Hypothalamus (tissue), 51 donors: Measurements from ENCODE around the gene ZAP70.

Source experiments
- DNase-seq, 51 donors: peaks; one replicate each; lab custom pipeline; 2025; lab: John Stamatoyannopoulos, UW

Gene ZAP70

GRCh38 chr2:97715951-97716694 lies 2.7 kb downstream of the ZAP70 start:
- no peak for DNase-seq

DNA sequence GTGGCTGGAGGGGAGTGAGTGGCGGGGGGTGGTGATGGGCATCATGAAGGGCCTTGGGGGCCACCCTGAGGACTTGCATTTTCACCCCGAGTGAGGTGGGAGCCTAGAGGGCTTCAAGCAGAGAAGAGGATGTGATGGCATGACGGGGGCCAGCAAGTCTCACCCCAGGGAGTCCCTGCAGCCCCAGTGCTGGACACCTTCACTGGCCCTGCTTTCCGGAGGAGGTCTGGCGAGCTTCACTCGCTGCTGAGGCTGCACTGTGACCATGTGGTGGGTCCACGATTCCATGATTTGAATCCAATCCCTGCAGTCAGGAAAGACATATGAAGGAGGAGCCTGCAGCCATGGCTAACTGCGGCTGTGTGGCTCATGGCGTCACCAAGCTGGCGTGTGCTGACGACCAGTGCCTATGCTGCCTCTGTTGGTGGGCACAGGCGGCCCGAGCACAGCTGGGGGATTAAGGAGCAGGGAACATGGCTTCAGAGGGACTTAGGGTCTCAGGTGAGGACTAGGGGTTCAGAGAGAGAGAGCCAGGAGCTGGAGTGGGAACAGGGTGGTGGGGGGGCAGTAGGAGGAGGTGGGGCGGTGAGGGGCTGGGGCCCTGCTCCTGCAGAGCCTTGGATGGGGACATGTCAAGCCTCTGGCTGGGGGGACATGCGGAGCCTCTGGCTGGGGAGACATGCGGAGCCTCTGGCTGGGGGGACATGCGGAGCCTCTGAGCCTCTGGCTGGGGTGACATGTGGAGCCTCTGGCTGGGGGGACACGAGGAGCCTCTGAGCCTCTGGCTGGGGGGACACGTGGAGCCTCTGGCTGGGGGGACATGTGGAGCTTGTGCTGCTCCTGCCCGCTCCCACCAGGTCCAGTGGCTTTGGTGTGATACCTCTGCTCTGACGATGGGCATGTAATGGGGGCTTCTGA lies 3.6 kb downstream of the ZAP70 start:
- no peak for DNase-seq

GRCh38 chr2:97717613-97717995 lies 4.2 kb downstream of the ZAP70 start:
- no peak for DNase-seq

DNA sequence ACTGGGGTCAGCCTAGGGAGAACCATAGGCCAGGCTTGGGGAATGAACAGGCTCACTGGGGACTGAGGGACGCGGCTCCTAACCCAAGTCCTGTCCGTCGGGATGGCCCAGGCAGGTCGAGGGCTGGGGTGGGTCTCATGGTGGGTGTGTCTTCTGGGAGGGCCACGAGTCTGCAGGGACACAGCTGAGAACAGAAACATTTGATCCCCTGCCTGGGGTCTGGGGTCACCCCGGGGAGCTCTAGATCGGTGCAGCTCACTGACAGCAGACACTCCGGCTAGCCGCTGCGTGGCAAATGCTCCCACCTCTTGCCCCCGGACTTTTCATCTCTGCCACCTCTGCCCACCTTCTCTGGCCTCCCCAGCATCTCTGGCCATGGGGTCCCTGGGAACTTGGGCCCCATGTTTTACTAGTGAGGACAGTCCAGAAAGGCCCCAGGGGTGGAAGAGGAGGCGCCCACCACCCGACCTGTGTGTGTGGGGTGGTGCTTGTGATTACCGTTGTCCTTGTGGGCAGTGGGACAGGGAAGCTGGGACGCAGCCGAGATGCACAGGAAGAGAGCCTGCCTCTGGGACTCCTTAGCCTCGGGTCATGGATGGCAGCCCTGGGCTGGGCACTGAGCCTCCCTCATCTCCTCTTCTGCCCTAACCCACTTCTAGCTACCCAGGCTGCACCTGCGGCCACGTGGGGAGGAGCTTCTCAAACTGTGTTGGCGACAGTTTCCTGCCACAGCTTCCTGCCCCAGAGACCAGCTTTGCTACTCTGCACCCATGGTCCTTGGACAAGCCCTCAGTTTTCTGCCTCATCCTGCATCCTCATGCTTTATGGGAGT lies 4.9 kb downstream of the ZAP70 start:
- no peak for DNase-seq

- DNase-seq = no peak
Observed at GRCh38 chr2:97718942-97719341, 5.6 kb downstream of the ZAP70 start.

- no peak for DNase-seq
Observed at GRCh38 chr2:97719362-97720155, 6.2 kb downstream of the ZAP70 start.

DNA sequence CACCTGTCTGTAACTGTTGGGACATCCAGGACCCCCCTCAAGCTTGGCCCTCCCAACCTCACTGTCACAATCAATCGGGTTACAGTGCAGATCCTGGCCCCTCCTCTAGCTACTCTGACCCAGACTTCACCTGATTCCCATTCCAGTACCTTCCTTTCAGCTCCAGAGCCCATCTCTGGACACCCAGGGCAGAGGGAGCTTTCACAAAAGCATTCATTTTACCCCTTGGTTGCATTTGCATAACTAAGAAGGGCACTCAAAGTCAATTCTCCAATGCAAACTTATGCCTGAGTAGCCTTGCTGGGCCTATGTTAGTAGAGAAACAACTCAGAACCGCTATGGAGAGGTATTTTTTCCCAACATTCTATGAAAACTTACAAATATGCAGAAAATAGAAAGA lies 7.4 kb downstream of the ZAP70 start:
- no peak for DNase-seq

GRCh38 chr2:97722227-97722626 lies 8.9 kb downstream of the ZAP70 start:
- no peak for DNase-seq

- no peak for DNase-seq
Observed at GRCh38 chr2:97723156-97724072, 10.0 kb downstream of the ZAP70 start.

GRCh38 chr2:97724073-97724410 lies 10.7 kb downstream of the ZAP70 start:
- no peak for DNase-seq

DNA sequence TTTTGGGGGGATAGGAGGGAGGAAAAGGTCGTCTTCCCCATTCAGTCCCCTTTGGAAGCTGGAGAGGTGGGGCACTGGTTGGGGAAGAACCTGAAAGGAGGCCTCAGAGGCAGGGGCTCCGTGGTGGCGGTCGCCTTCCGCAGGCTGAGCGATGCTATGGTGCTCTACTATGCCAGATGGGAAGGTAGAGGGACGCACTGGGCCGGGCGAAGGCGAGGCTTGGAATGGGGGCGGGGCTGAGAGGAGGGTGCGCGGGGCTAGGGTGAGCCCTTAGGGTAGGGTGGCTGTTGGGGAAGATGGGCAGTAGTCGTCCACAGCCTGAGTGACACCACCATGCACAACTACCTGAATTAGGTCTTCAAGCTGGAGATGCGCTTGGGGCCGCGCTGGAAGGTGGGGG lies 11.1 kb downstream of the ZAP70 start:
- no peak for DNase-seq

- DNase-seq = no peak
Observed at GRCh38 chr2:97724946-97725688, 11.7 kb downstream of the ZAP70 start.

DNA sequence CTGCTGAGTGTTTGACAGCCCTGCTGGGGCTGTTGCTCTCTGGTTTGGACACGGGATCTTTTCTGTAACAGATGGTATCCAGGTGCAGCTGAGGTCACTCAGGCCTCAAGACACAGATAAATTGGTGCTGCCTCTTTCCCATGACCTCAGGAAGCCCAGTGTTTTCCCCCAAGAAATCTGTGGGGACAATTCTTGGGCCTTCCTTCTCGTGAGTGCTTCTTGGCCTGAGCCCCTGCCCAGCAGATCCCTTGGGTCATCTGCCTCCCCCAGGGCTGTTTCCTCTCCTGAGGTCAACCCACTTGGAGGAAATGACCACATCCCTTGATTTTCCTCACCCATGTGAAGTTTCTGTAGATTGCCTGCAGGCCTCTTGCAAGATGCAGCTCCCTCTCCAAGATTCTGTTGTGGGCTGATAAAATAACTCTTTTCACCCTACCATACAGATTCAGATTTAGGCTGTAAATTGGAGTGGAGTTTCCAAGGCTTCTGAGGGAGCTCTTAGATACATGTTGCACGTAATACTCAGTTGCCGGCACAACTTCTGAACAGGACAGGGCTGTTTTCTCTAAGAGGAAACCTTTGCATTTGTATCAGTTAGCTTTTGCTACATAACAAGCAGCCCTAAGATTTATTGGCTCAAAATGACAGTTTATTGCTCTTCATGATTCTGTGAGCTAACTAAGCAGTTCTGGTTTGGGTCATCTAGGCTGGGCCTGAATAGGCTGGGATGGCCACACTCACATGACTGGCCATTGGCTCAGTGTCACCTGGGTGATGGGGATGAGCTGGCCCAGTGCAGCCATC lies 13.1 kb downstream of the ZAP70 start:
- no peak for DNase-seq

DNA sequence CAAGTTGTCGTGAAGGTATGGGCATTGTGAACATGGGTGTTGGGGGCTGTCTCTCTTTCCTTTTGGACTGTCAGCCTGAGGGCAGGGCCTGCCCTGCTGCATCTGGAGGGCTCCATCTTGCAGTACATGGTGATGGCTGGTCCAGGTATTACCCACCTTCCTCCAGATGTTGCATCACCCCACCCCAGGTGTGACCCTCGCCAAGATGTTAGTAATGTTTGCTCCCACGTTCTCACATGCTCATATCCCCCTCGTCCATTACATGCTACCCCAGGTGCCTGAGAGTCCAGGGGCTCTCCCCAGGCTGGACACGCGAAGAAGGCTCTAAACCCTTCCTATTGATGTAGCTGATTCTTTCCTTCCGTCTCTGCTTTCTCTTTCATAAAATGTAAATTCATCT lies 13.9 kb downstream of the ZAP70 start:
- no peak for DNase-seq

DNA sequence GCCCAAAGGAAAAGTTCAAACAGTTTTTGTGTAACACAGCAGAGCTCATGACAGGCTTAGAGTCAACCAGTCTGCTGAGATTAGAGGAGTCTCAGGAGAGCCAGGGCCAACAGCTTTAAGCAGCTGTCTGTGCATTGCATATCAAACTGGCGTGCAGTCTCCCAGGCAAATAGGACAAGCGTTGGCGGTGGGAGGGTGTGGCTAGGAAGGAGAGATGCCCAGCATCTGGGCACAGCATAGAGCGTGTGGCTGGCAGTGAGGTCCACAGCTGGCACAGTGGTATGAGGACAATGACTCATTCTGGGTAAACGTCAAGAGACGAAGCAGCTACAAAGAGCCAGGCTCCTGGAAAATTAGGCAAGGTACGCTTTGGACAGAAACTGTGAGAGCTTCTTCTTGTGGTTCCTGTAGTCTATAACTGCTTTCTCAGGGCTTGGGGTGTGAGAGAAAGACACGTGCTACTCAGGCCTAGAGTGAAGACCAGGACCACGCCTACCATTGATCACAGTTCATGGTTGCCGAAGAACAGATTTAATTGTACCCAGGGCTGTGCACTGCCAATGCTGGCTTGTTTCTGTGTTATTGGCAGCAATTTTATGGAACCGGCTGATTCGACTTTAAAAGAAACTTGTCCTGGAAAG lies 14.8 kb downstream of the ZAP70 start:
- peak in 6 of 51 donors; percentile 11 to 46 (median 26) for DNase-seq

GRCh38 chr2:97730245-97730644 lies 16.9 kb downstream of the ZAP70 start:
- DNase-seq = no peak
